ENCODE results near the gene POMGNT2. TPM values are rescaled to one million over a fixed set of nuclear protein-coding genes. Genes with fewer than 3 reads are reported as not detected.

The POMGNT2 gene
- polyA plus RNA-seq, 4 donors = 1.3 to 10.6 (median 4.7) TPM

GRCh38 chr3:43096761-43097160, 9.1 kb downstream of the POMGNT2 start:
- H3K9me3 ChIP-seq (ENCODE audit: control insufficient read depth in 2 of 2, insufficient read depth in 1 of 2, low read depth in 1 of 2, low read length in 1 of 2) = no peaks in the 10 kb centered on the region
- no peak overlapping the region for H3K4me3 ChIP-seq (ENCODE audit: low read depth in 1 of 3, low read length in 3 of 3)
- no peak overlapping the region for H3K27ac ChIP-seq (ENCODE audit: low read depth in 1 of 3, low read length in 2 of 3)
- 77 to 83% (median 83%) methylated on average over 3 of the region's 3 CpGs for WGBS, 3 donors
- H3K4me1 ChIP-seq (ENCODE audit: control insufficient read depth in 3 of 3, insufficient read depth in 2 of 3, low read depth in 1 of 3, low read length in 2 of 3) = no peaks in the 10 kb centered on the region
- peaks cover 0 to 8% (median 0%) of the 10 kb centered on the region in 3 donors for H3K36me3 ChIP-seq (ENCODE audit: control insufficient read depth in 3 of 3, insufficient read depth in 2 of 3, low read depth in 1 of 3, low read length in 3 of 3)
- FAIRE-seq (no peak), DNase-seq (no peak)
- H3K27me3 ChIP-seq (ENCODE audit: control insufficient read depth in 3 of 3, insufficient read depth in 3 of 3, low read length in 3 of 3) = no peaks in the 10 kb centered on the region

- DNase-seq (no peak), FAIRE-seq (no peak)
- H3K27ac ChIP-seq (ENCODE audit: low read depth in 1 of 3, low read length in 2 of 3) = no peak overlapping the region
- no peaks in the 10 kb centered on the region for H3K9me3 ChIP-seq (ENCODE audit: control insufficient read depth in 2 of 2, insufficient read depth in 1 of 2, low read depth in 1 of 2, low read length in 1 of 2)
- no peaks in the 10 kb centered on the region for H3K4me1 ChIP-seq (ENCODE audit: control insufficient read depth in 3 of 3, insufficient read depth in 2 of 3, low read depth in 1 of 3, low read length in 2 of 3)
- H3K27me3 ChIP-seq (ENCODE audit: control insufficient read depth in 3 of 3, insufficient read depth in 3 of 3, low read length in 3 of 3) = no peaks in the 10 kb centered on the region
- peaks cover 0 to 5% (median 0%) of the 10 kb centered on the region in 3 donors for H3K36me3 ChIP-seq (ENCODE audit: control insufficient read depth in 3 of 3, insufficient read depth in 2 of 3, low read depth in 1 of 3, low read length in 3 of 3)
- H3K4me3 ChIP-seq (ENCODE audit: low read depth in 1 of 3, low read length in 3 of 3) = no peak overlapping the region
- 94 to 96% (median 95%) methylated on average over 5 of the region's 5 CpGs for WGBS, 3 donors
These were observed 10.5 kb downstream of the POMGNT2 start for GRCh38 chr3:43095370-43095769.

- 84 to 90% (median 86%) methylated on average over 4 of the region's 4 CpGs for WGBS, 3 donors
- FAIRE-seq (no peak), DNase-seq (no peak)
- Histone ChIP-seq H3K27ac (ENCODE audit: low read depth in 1 of 3, low read length in 2 of 3) (no peak overlapping the region), H3K4me3 (ENCODE audit: low read depth in 1 of 3, low read length in 3 of 3) (no peak overlapping the region), H3K27me3 (ENCODE audit: control insufficient read depth in 3 of 3, insufficient read depth in 3 of 3, low read length in 3 of 3) (no peaks in the 10 kb centered on the region), H3K9me3 (ENCODE audit: control insufficient read depth in 2 of 2, insufficient read depth in 1 of 2, low read depth in 1 of 2, low read length in 1 of 2) (no peaks in the 10 kb centered on the region), H3K4me1 (ENCODE audit: control insufficient read depth in 3 of 3, insufficient read depth in 2 of 3, low read depth in 1 of 3, low read length in 2 of 3) (no peaks in the 10 kb centered on the region), H3K36me3 (ENCODE audit: control insufficient read depth in 3 of 3, insufficient read depth in 2 of 3, low read depth in 1 of 3, low read length in 3 of 3) (peaks cover 0 to 5% (median 0%) of the 10 kb centered on the region in 3 donors)
These were observed 11.0 kb downstream of the POMGNT2 start for GRCh38 chr3:43094851-43095250.

- H3K9me3 ChIP-seq (ENCODE audit: control insufficient read depth in 2 of 2, insufficient read depth in 1 of 2, low read depth in 1 of 2, low read length in 1 of 2) = no peaks in the 10 kb centered on the region
- peaks cover 0 to 4% (median 0%) of the 10 kb centered on the region in 3 donors for H3K36me3 ChIP-seq (ENCODE audit: control insufficient read depth in 3 of 3, insufficient read depth in 2 of 3, low read depth in 1 of 3, low read length in 3 of 3)
- no peak overlapping the region for H3K27ac ChIP-seq (ENCODE audit: low read depth in 1 of 3, low read length in 2 of 3)
- FAIRE-seq (no peak), DNase-seq (no peak)
- 92 to 100% (median 93%) methylated on average over 2 of the region's 2 CpGs for WGBS, 3 donors
- H3K4me1 ChIP-seq (ENCODE audit: control insufficient read depth in 3 of 3, insufficient read depth in 2 of 3, low read depth in 1 of 3, low read length in 2 of 3) = no peaks in the 10 kb centered on the region
- no peak overlapping the region for H3K4me3 ChIP-seq (ENCODE audit: low read depth in 1 of 3, low read length in 3 of 3)
- H3K27me3 ChIP-seq (ENCODE audit: control insufficient read depth in 3 of 3, insufficient read depth in 3 of 3, low read length in 3 of 3) = no peaks in the 10 kb centered on the region
These were observed 11.5 kb downstream of the POMGNT2 start for GRCh38 chr3:43094381-43094780.

GRCh38 chr3:43093974-43094373, 11.9 kb downstream of the POMGNT2 start:
- 86 to 94% (median 90%) methylated on average over 2 of the region's 2 CpGs for WGBS, 3 donors
- DNase-seq (no peak), FAIRE-seq (no peak)

GRCh38 chr3:43093006-43093405, 12.9 kb downstream of the POMGNT2 start:
- Histone ChIP-seq H3K36me3 (ENCODE audit: control insufficient read depth in 3 of 3, insufficient read depth in 2 of 3, low read depth in 1 of 3, low read length in 3 of 3) (peaks cover 0 to 8% (median 0%) of the 10 kb centered on the region in 3 donors), H3K4me3 (ENCODE audit: low read depth in 1 of 3, low read length in 3 of 3) (no peak overlapping the region), H3K27ac (ENCODE audit: low read depth in 1 of 3, low read length in 2 of 3) (no peak overlapping the region), H3K9me3 (ENCODE audit: control insufficient read depth in 2 of 2, insufficient read depth in 1 of 2, low read depth in 1 of 2, low read length in 1 of 2) (no peaks in the 10 kb centered on the region), H3K27me3 (ENCODE audit: control insufficient read depth in 3 of 3, insufficient read depth in 3 of 3, low read length in 3 of 3) (no peaks in the 10 kb centered on the region), H3K4me1 (ENCODE audit: control insufficient read depth in 3 of 3, insufficient read depth in 2 of 3, low read depth in 1 of 3, low read length in 2 of 3) (no peaks in the 10 kb centered on the region)
- 33 to 69% (median 38%) methylated on average over 1 of the region's 1 CpG for WGBS, 3 donors
- DNase-seq = no peak
- no peak for FAIRE-seq

More at GRCh38 chr3:43093974-43094373, 11.9 kb downstream of the POMGNT2 start:
- peaks cover 0 to 3% (median 0%) of the 10 kb centered on the region in 3 donors for H3K36me3 ChIP-seq (ENCODE audit: control insufficient read depth in 3 of 3, insufficient read depth in 2 of 3, low read depth in 1 of 3, low read length in 3 of 3)
- no peak overlapping the region for H3K27ac ChIP-seq (ENCODE audit: low read depth in 1 of 3, low read length in 2 of 3)
- no peaks in the 10 kb centered on the region for H3K27me3 ChIP-seq (ENCODE audit: control insufficient read depth in 3 of 3, insufficient read depth in 3 of 3, low read length in 3 of 3)
- H3K4me1 ChIP-seq (ENCODE audit: control insufficient read depth in 3 of 3, insufficient read depth in 2 of 3, low read depth in 1 of 3, low read length in 2 of 3) = no peaks in the 10 kb centered on the region
- H3K9me3 ChIP-seq (ENCODE audit: control insufficient read depth in 2 of 2, insufficient read depth in 1 of 2, low read depth in 1 of 2, low read length in 1 of 2) = no peaks in the 10 kb centered on the region
- no peak overlapping the region for H3K4me3 ChIP-seq (ENCODE audit: low read depth in 1 of 3, low read length in 3 of 3)

- H3K27me3 ChIP-seq (ENCODE audit: control insufficient read depth in 3 of 3, insufficient read depth in 3 of 3, low read length in 3 of 3) = no peaks in the 10 kb centered on the region
- H3K9me3 ChIP-seq (ENCODE audit: control insufficient read depth in 2 of 2, insufficient read depth in 1 of 2, low read depth in 1 of 2, low read length in 1 of 2) = no peaks in the 10 kb centered on the region
- FAIRE-seq (no peak), DNase-seq (no peak)
- WGBS, 3 donors = 94 to 99% (median 96%) methylated on average over 4 of the region's 4 CpGs
- H3K36me3 ChIP-seq (ENCODE audit: control insufficient read depth in 3 of 3, insufficient read depth in 2 of 3, low read depth in 1 of 3, low read length in 3 of 3) = peaks cover 0 to 5% (median 0%) of the 10 kb centered on the region in 3 donors
- H3K27ac ChIP-seq (ENCODE audit: low read depth in 1 of 3, low read length in 2 of 3) = no peak overlapping the region
- H3K4me1 ChIP-seq (ENCODE audit: control insufficient read depth in 3 of 3, insufficient read depth in 2 of 3, low read depth in 1 of 3, low read length in 2 of 3) = no peaks in the 10 kb centered on the region
- H3K4me3 ChIP-seq (ENCODE audit: low read depth in 1 of 3, low read length in 3 of 3) = no peak overlapping the region
These were observed 14.4 kb downstream of the POMGNT2 start for GRCh38 chr3:43091481-43091880.

- Histone ChIP-seq H3K4me1 (ENCODE audit: control insufficient read depth in 3 of 3, insufficient read depth in 2 of 3, low read depth in 1 of 3, low read length in 2 of 3) (no peaks in the 10 kb centered on the region), H3K36me3 (ENCODE audit: control insufficient read depth in 3 of 3, insufficient read depth in 2 of 3, low read depth in 1 of 3, low read length in 3 of 3) (peaks cover 0 to 5% (median 0%) of the 10 kb centered on the region in 3 donors), H3K9me3 (ENCODE audit: control insufficient read depth in 2 of 2, insufficient read depth in 1 of 2, low read depth in 1 of 2, low read length in 1 of 2) (no peaks in the 10 kb centered on the region), H3K4me3 (ENCODE audit: low read depth in 1 of 3, low read length in 3 of 3) (no peak overlapping the region), H3K27ac (ENCODE audit: low read depth in 1 of 3, low read length in 2 of 3) (no peak overlapping the region), H3K27me3 (ENCODE audit: control insufficient read depth in 3 of 3, insufficient read depth in 3 of 3, low read length in 3 of 3) (no peaks in the 10 kb centered on the region)
- FAIRE-seq (no peak), DNase-seq (no peak)
- WGBS, 3 donors = 91 to 96% (median 91%) methylated on average over 3 of the region's 3 CpGs
These were observed 15.6 kb downstream of the POMGNT2 start for GRCh38 chr3:43090238-43090637.

GRCh38 chr3:43089081-43089480, 16.8 kb downstream of the POMGNT2 start:
- WGBS, 3 donors = 93 to 94% (median 93%) methylated on average over 4 of the region's 4 CpGs
- H3K27me3 ChIP-seq (ENCODE audit: control insufficient read depth in 3 of 3, insufficient read depth in 3 of 3, low read length in 3 of 3) = no peaks in the 10 kb centered on the region
- H3K9me3 ChIP-seq (ENCODE audit: control insufficient read depth in 2 of 2, insufficient read depth in 1 of 2, low read depth in 1 of 2, low read length in 1 of 2) = no peaks in the 10 kb centered on the region
- H3K27ac ChIP-seq (ENCODE audit: low read depth in 1 of 3, low read length in 2 of 3) = no peak overlapping the region
- no peak overlapping the region for H3K4me3 ChIP-seq (ENCODE audit: low read depth in 1 of 3, low read length in 3 of 3)
- DNase-seq (no peak), FAIRE-seq (no peak)
- H3K4me1 ChIP-seq (ENCODE audit: control insufficient read depth in 3 of 3, insufficient read depth in 2 of 3, low read depth in 1 of 3, low read length in 2 of 3) = no peaks in the 10 kb centered on the region
- peaks cover 0 to 5% (median 0%) of the 10 kb centered on the region in 3 donors for H3K36me3 ChIP-seq (ENCODE audit: control insufficient read depth in 3 of 3, insufficient read depth in 2 of 3, low read depth in 1 of 3, low read length in 3 of 3)
